Measurements from ENCODE around the gene TCERG1L.

- TF ChIP-seq FOXM1 (IDR thresholded peaks at IDR 0.05; ENCODE audit: low read depth) (no peak), CTCF (IDR thresholded peaks at IDR 0.05) (no peak), ZBTB33 (IDR thresholded peaks at IDR 0.05; ENCODE audit: borderline replicate concordance, low read depth) (no peak), NFIC (IDR thresholded peaks at IDR 0.05; ENCODE audit: borderline replicate concordance) (no peak), EP300 (IDR thresholded peaks at IDR 0.05; ENCODE audit: borderline replicate concordance in 1 of 2, low read depth in 1 of 2, low read length in 1 of 2) (no peak)
- TF ChIP-seq, protein P1, sequence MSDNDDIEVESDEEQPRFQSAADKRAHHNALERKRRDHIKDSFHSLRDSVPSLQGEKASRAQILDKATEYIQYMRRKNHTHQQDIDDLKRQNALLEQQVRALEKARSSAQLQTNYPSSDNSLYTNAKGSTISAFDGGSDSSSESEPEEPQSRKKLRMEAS (IDR thresholded peaks at IDR 0.05; ENCODE audit: low read depth) = no peak
These were observed 92.5 kb downstream of the TCERG1L start for GRCh38 chr10:131218811-131219583.
